ENCODE data around the gene TBC1D22A. TPM values are rescaled to one million over a fixed set of nuclear protein-coding genes. Genes with fewer than 3 reads are reported as not detected.

Gene TBC1D22A
- total and polyA plus RNA-seq, 9 of the 15 experiments (the other 6 are each of a cell fraction or from before 2014, with no cell fraction given): 0.20 to 11.5 (median 5.2) TPM

- TF ChIP-seq TOE1 (IDR thresholded peaks at IDR 0.05; ENCODE audit: borderline replicate concordance) (no peak), TOE1 (CRISPR knock-in tag; IDR thresholded peaks at IDR 0.05; ENCODE audit: borderline replicate concordance, low read depth) (no peak), ESRRB (CRISPR knock-in tag; IDR thresholded peaks at IDR 0.05; ENCODE audit: borderline replicate concordance) (no peak), CBFA2T3 (IDR thresholded peaks at IDR 0.05) (no peak)
- TF ChIP-seq, protein P1, sequence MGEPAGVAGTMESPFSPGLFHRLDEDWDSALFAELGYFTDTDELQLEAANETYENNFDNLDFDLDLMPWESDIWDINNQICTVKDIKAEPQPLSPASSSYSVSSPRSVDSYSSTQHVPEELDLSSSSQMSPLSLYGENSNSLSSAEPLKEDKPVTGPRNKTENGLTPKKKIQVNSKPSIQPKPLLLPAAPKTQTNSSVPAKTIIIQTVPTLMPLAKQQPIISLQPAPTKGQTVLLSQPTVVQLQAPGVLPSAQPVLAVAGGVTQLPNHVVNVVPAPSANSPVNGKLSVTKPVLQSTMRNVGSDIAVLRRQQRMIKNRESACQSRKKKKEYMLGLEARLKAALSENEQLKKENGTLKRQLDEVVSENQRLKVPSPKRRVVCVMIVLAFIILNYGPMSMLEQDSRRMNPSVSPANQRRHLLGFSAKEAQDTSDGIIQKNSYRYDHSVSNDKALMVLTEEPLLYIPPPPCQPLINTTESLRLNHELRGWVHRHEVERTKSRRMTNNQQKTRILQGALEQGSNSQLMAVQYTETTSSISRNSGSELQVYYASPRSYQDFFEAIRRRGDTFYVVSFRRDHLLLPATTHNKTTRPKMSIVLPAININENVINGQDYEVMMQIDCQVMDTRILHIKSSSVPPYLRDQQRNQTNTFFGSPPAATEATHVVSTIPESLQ (CRISPR knock-in tag; IDR thresholded peaks at IDR 0.05): no peak
Observed at GRCh38 chr22:46937939-46938338, 175.5 kb downstream of the TBC1D22A start (continued).

DNA sequence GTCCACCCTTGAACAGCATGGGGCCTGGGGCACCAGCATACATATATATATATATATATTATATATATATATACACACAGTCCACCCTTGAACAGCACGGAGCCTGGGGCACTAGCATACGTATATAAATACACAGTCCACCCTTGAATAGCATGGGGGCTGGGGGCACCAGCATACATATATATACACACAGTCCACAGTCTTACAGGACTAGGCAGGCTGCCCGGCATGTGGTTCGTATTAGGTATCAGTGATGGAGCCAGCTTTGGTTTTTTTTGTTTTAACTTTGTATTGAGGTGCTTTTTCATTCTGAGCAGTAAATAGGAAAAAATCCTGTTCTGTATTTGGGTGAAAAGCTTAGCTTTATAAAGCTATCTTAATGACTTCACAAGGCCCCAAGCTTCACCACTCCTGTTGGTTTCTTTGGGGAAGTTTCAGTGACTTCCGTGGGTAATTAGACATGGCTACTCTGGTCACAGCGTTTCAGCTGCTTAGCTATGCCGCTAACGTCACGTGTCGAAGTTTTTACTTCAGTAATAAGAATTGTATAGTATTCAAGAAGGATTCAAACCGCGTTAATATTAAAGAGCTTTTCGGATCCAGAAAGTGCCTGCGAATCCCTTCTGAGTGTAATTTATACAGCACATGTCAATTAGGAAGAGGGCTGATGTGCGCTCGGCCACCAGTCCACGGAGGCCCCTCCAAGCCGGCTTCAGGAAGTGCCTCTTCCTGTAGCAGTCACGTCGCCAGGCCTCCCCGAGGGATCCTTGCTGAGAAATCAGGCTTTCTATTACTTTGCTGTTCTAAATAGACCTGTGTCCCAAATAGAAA is 179.7 kb downstream of the TBC1D22A start:
- Histone ChIP-seq H3K36me3 (ENCODE audit: control insufficient read depth, insufficient read depth, low read length) (no peaks in the 10 kb centered on the region), H3K27ac (ENCODE audit: extremely low read depth, low read depth, low read length) (no peak overlapping the region), H3K27me3 (ENCODE audit: control insufficient read depth in 2 of 2, insufficient read depth in 2 of 2, low read length in 2 of 2) (no peaks in the 10 kb centered on the region), H3K9me3 (replicated peaks; ENCODE audit: control insufficient read depth, insufficient read depth, low read depth, low read length) (no peaks in the 10 kb centered on the region), H3K79me2 (ENCODE audit: control insufficient read depth, insufficient read depth, low read length) (no peaks in the 10 kb centered on the region), H3K9ac (ENCODE audit: insufficient read depth in 1 of 2, low read depth in 2 of 2, low read length in 2 of 2) (no peak overlapping the region), H3K4me3 (no peak overlapping the region), H4K20me1 (replicated peaks; ENCODE audit: control insufficient read depth, insufficient read depth, low read length) (no peaks in the 10 kb centered on the region), H3K9me1 (ENCODE audit: control insufficient read depth, insufficient read depth, low read length) (no peaks in the 10 kb centered on the region), H3K4me2 (ENCODE audit: insufficient read depth, low read length) (no peak overlapping the region), H2AFZ (ENCODE audit: low read depth, low read length) (no peak overlapping the region), H3K4me1 (replicated peaks in 1 of 2; ENCODE audit: control insufficient read depth in 2 of 2, insufficient read depth in 2 of 2, low read length in 2 of 2) (0 out of 5 replicates have a peak, but pooled peaks cover 0 to under 1% of the 10 kb centered on the region in 2 experiments)
- ChIA-PET CTCF (ENCODE audit: low intra/inter-chr PET ratio) (no interaction called here), POLR2A (interaction anchor here (1.2 kb wide), 1 partner anchor 9 kb away, joined by 3 read pairs; no protein-coding TSS in a partner anchor)
- FAIRE-seq (no peak), DNase-seq (ENCODE audit: extremely low read depth in 1 of 4, low spot score in 3 of 4) (no peak), ATAC-seq (no peak)
- TF ChIP-seq NR2C2 (CRISPR knock-in tag; IDR thresholded peaks at IDR 0.05) (no peak), NR2C2 (tag; IDR thresholded peaks at IDR 0.05) (no peak), ZKSCAN8 (CRISPR knock-in tag; IDR thresholded peaks at IDR 0.05) (no peak), PKNOX1 (IDR thresholded peaks at IDR 0.05) (no peak), RUNX1 (IDR thresholded peaks at IDR 0.05; ENCODE audit: low read depth) (no peak), ZNF76 (CRISPR knock-in tag; IDR thresholded peaks at IDR 0.05; ENCODE audit: borderline replicate concordance) (no peak), RBM22 (IDR thresholded peaks at IDR 0.05; ENCODE audit: low read depth, low read length, poor library complexity, severe bottlenecking) (no peak), CBX1 (IDR thresholded peaks at IDR 0.05; ENCODE audit: low read depth) (no peak)
- 90% methylated on average over 21 of the region's 21 CpGs for whole genome bisulfite sequencing (ENCODE audit: insufficient coverage, low coverage, missing lambda C conversion rate)
- no TSS peak for BruUV-seq (replicated peaks)
- in situ Hi-C loops (cut with MboI) (no loop called here), intact Hi-C loops (cut with micrococcal nuclease) (no loop called here)

Data from K562 (cell line).